Retinal pigment epithelial cell (primary cell): Measurements from ENCODE around the gene SPG7.

Experiments
- DNase-seq: peaks from one replicate; pipeline ENCODE4 v3.0.0-alpha.2; 2010; ENCODE audit warnings: low read depth
- H3K4me3 ChIP-seq: 2 replicates; pipeline ENCODE4 v1.5.1; 2011; ENCODE audit warnings: mild to moderate bottlenecking, low read length, control low read depth, moderate library complexity
- CTCF ChIP-seq: conservative IDR thresholded peaks from 2 replicates; pipeline ENCODE4 v1.5.1; 2011; ENCODE audit warnings: low read depth, low read length, control low read depth, inconsistent platforms

Gene SPG7

GRCh38 chr16:89554343-89554742 is 46.1 kb downstream of the SPG7 start:
- H3K4me3 ChIP-seq = no peak overlapping the region
- no peak for DNase-seq
- no peak for TF ChIP-seq CTCF

- H3K4me3 ChIP-seq = no peak overlapping the region
- no peak for TF ChIP-seq CTCF
- DNase-seq = no peak
Observed at GRCh38 chr16:89555265-89555664, 47.1 kb downstream of the SPG7 start.

GRCh38 chr16:89555780-89556179 is 47.6 kb downstream of the SPG7 start:
- H3K4me3 ChIP-seq = no peak overlapping the region
- no peak for TF ChIP-seq CTCF
- no peak for DNase-seq

- H3K4me3 ChIP-seq = no peak overlapping the region
- TF ChIP-seq CTCF = peak; percentile 83
- DNase-seq = no peak
Observed at GRCh38 chr16:89556750-89557689, 48.8 kb downstream of the SPG7 start.

GRCh38 chr16:89557690-89558490 is 49.7 kb downstream of the SPG7 start:
- no peak overlapping the region for H3K4me3 ChIP-seq
- TF ChIP-seq CTCF = no peak
- DNase-seq = no peak

GRCh38 chr16:89560378-89561141 is 52.4 kb downstream of the SPG7 start, which contains the start of gene RPL13:
RPL13 (plus strand) TSS chr16:89560682; CDS start chr16:89560960, 278 bp downstream.
- DNase-seq = peak; percentile 84
- no peak for TF ChIP-seq CTCF

More at GRCh38 chr16:89560378-89561141, 52.4 kb downstream of the SPG7 start, which contains the start of gene RPL13:
- H3K4me3 ChIP-seq = peak within 1 kb of the TSS; percentile 90
